ENCODE measurements around the gene CACNB4. TPM values are rescaled to one million over a fixed set of nuclear protein-coding genes. Genes with fewer than 3 reads are reported as not detected.

Gene CACNB4
- total RNA-seq, 1 experiment from 2014 or later = 1.7 TPM

GRCh38 chr2:152099367-152100050, 665 bp upstream of the CACNB4 start:
- no peaks in the 10 kb centered on the region for H3K9me3 ChIP-seq (ENCODE audit: control insufficient read depth, insufficient read depth, low read depth, low read length)
- no peak for DNase-seq (ENCODE audit: low read depth, low spot score)
- ChIA-PET CTCF (interaction anchor here (0.6 kb wide), 2 partner anchors 37 to 154 kb away, joined by 4 to 6 read pairs; no protein-coding TSS in a partner anchor), POLR2A (no interaction called here)
- TF ChIP-seq SIN3A (IDR thresholded peaks at IDR 0.05; ENCODE audit: borderline replicate concordance, insufficient read depth, low read depth, low read length) = no peak
- no peak for TF ChIP-seq POLR2AphosphoS5 (IDR thresholded peaks at IDR 0.05; ENCODE audit: low read depth, low read length)
- TF ChIP-seq REST (IDR thresholded peaks at IDR 0.05; ENCODE audit: insufficient read depth in 1 of 2, low read depth in 2 of 2, low read length in 1 of 2) = no peak
- no peak for TF ChIP-seq TCF7L2 (IDR thresholded peaks at IDR 0.05; ENCODE audit: low read depth, low read length)
- no peak for TF ChIP-seq CTCF (IDR thresholded peaks at IDR 0.05)
- no peaks in the 10 kb centered on the region for H3K36me3 ChIP-seq (ENCODE audit: control insufficient read depth, insufficient read depth, low read length)
- intact Hi-C loops (cut with micrococcal nuclease; ENCODE audit: unreplicated experiment) (no loop called here), in situ Hi-C loops (cut with HindIII; ENCODE audit: low pct_unique_long_range_greater_than_20kb, low sequenced_read_pairs) (no loop called here)
- peak overlapping the region; percentile 44 to 50 for H3K4me3 ChIP-seq (ENCODE audit: low read depth in 2 of 2, low read length in 2 of 2)
- peaks cover 28% of the 10 kb centered on the region for H3K27me3 ChIP-seq (ENCODE audit: control insufficient read depth, insufficient read depth, low read length)
- no peak overlapping the region for H3K27ac ChIP-seq (ENCODE audit: low read length)
- peaks cover 17% of the 10 kb centered on the region for H3K4me1 ChIP-seq (ENCODE audit: control insufficient read depth, insufficient read depth, low read length)
- peak; percentile 40 for ATAC-seq
- no TSS peak for BruUV-seq (replicated peaks)

GRCh38 chr2:152097801-152098495, 896 bp downstream of the CACNB4 start:
- intact Hi-C loops (cut with micrococcal nuclease; ENCODE audit: unreplicated experiment) = no loop called here
- peak overlapping the region; percentile 44 to 50 for H3K4me3 ChIP-seq (ENCODE audit: low read depth in 2 of 2, low read length in 2 of 2)
- peaks cover 28% of the 10 kb centered on the region for H3K27me3 ChIP-seq (ENCODE audit: control insufficient read depth, insufficient read depth, low read length)
- ChIA-PET POLR2A (interaction anchor here (0.6 kb wide), 1 partner anchor 238 kb away, joined by 3 read pairs; no protein-coding TSS in a partner anchor), CTCF (interaction anchor here (0.6 kb wide), 1 partner anchor 9 kb away, joined by 5 read pairs; no protein-coding TSS in a partner anchor)
- no TSS peak for BruUV-seq (replicated peaks)
- H3K9me3 ChIP-seq (ENCODE audit: control insufficient read depth, insufficient read depth, low read depth, low read length) = no peaks in the 10 kb centered on the region
- DNase-seq (ENCODE audit: low read depth, low spot score) = no peak
- no peak for TF ChIP-seq REST (IDR thresholded peaks at IDR 0.05; ENCODE audit: insufficient read depth in 1 of 2, low read depth in 2 of 2, low read length in 1 of 2)
- TF ChIP-seq TCF7L2 (IDR thresholded peaks at IDR 0.05; ENCODE audit: low read depth, low read length) = no peak
- TF ChIP-seq SIN3A (IDR thresholded peaks at IDR 0.05; ENCODE audit: borderline replicate concordance, insufficient read depth, low read depth, low read length) = no peak
- no peak for TF ChIP-seq POLR2AphosphoS5 (IDR thresholded peaks at IDR 0.05; ENCODE audit: low read depth, low read length)
- no peak for TF ChIP-seq CTCF (IDR thresholded peaks at IDR 0.05)
- no peaks in the 10 kb centered on the region for H3K36me3 ChIP-seq (ENCODE audit: control insufficient read depth, insufficient read depth, low read length)
- in situ Hi-C loops (cut with HindIII; ENCODE audit: low pct_unique_long_range_greater_than_20kb, low sequenced_read_pairs) = no loop called here
- H3K4me1 ChIP-seq (ENCODE audit: control insufficient read depth, insufficient read depth, low read length) = peaks cover 17% of the 10 kb centered on the region
- no peak overlapping the region; the same call in 1 of the 2 replicates for H3K27ac ChIP-seq (ENCODE audit: low read length)
- peak; percentile 86 for ATAC-seq

All from Panc1 (cell line).